Measurements from ENCODE around the gene SH3BP5.

DNA sequence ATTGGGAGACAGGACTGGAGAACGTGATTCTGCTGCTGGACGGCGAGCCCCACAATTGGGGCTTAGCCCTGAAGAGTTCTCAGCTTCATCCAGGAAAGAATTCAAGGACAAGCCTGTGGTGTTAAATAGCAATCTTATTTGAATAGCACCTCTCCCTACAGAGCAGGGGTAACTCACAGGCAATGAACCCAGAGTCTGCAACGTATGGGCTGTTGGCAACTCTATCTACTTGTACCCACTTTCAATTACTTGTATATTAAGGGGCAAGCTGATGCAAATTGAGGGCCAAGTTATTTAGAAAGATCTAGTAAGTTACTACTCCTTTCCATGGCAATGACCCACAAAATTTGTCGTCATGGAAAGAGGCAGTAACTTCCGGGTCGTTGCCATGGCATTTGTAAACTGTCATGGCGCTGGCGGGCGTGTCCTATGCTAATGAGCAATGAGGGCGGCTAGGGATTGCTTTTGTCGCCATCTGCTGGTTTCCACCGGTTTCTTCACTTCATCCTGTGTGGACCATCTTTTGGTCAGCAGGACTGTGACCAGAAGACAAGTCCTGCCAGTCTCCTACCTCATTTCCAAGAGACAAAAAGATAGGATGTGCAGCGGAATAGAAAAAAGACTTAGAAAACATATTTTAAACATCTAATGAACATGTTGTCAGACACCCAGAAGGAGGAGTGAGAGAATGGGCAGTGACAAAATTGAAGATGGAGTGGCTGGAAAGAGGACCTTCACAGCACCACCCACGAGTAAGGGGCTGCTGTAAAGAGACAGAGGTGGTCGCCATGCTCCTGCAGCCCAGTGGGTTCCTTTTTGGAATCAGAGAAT is 45.8 kb upstream of the SH3BP5 start:
- TF ChIP-seq, protein P1, sequence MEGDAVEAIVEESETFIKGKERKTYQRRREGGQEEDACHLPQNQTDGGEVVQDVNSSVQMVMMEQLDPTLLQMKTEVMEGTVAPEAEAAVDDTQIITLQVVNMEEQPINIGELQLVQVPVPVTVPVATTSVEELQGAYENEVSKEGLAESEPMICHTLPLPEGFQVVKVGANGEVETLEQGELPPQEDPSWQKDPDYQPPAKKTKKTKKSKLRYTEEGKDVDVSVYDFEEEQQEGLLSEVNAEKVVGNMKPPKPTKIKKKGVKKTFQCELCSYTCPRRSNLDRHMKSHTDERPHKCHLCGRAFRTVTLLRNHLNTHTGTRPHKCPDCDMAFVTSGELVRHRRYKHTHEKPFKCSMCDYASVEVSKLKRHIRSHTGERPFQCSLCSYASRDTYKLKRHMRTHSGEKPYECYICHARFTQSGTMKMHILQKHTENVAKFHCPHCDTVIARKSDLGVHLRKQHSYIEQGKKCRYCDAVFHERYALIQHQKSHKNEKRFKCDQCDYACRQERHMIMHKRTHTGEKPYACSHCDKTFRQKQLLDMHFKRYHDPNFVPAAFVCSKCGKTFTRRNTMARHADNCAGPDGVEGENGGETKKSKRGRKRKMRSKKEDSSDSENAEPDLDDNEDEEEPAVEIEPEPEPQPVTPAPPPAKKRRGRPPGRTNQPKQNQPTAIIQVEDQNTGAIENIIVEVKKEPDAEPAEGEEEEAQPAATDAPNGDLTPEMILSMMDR (IDR thresholded peaks at IDR 0.05): peak; percentile 96
- no peak for TF ChIP-seq EZH2 (IDR thresholded peaks at IDR 0.05; ENCODE audit: borderline replicate concordance, insufficient read depth, low read depth, low read length, poor library complexity, severe bottlenecking)

Data from B cell (primary cell).